Keratinocyte (primary cell): Measurements from ENCODE around the gene LRRC37B. TPM values are rescaled to one million over a fixed set of nuclear protein-coding genes. Genes with fewer than 3 reads are reported as not detected.
"Not testable (repeated sequence)": the region's sequence is repeated elsewhere in the genome, so short reads cannot be mapped to it uniquely, and the experiment has no call there.

Experiments used
- DNase-seq: peaks from one replicate; pipeline ENCODE4 v3.0.0-alpha.2; 2011; ENCODE audit warnings: low read depth, missing footprints, low spot score
- FAIRE-seq: peaks from 2 replicates; lab custom pipeline; 2011; peaks lifted over from hg19 to GRCh38; lab: Jason Lieb, UNC
- H2AFZ ChIP-seq: 2 replicates; pipeline ENCODE4 v1.6.0; 2012; ENCODE audit warnings: low read length, control low read depth, inconsistent platforms; ENCODE audit not compliant: control insufficient read depth
- H3K27ac ChIP-seq: 2 replicates; pipeline ENCODE4 v1.5.1; 2011; ENCODE audit warnings: low read length; ENCODE audit not compliant: control insufficient read depth, insufficient read depth
- H3K27me3 ChIP-seq: 3 replicates; pipeline ENCODE4 v1.6.0; 2011; ENCODE audit warnings: low read length; ENCODE audit not compliant: control insufficient read depth, insufficient read depth; ENCODE audit errors: extremely low read depth
- H3K36me3 ChIP-seq, 2 experiments: 2 replicates in 1 of 2; 3 replicates in 1 of 2; pipeline ENCODE4 v1.5.1; 2011; ENCODE audit warnings: low read length in 2 of 2, mild to moderate bottlenecking in 1 of 2; ENCODE audit not compliant: control insufficient read depth in 2 of 2, insufficient read depth in 2 of 2; ENCODE audit errors: extremely low read depth in 1 of 2
- H3K4me1 ChIP-seq: 3 replicates; pipeline ENCODE4 v1.5.1; 2011; ENCODE audit warnings: low read length; ENCODE audit not compliant: control insufficient read depth, insufficient read depth; ENCODE audit errors: extremely low read depth
- H3K4me2 ChIP-seq: 3 replicates; pipeline ENCODE4 v1.6.0; 2011; ENCODE audit warnings: low read depth, low read length; ENCODE audit not compliant: control insufficient read depth, insufficient read depth; ENCODE audit errors: extremely low read depth
- H3K4me3 ChIP-seq, 3 experiments: fragments of 200-600 bp in 1 of 3; sonication (generic) in 1 of 3; 2 replicates in 2 of 3; 3 replicates in 1 of 3; pipeline ENCODE4 v1.5.1; 2011 to 2016; ENCODE audit warnings: low read length in 3 of 3, mild to moderate bottlenecking in 3 of 3, control low read depth in 2 of 3, inconsistent platforms in 1 of 3, low read depth in 1 of 3, mixed read lengths in 1 of 3, mixed run types in 1 of 3, moderate library complexity in 1 of 3; ENCODE audit not compliant: control insufficient read depth in 2 of 3, insufficient read depth in 2 of 3; ENCODE audit errors: extremely low read depth in 1 of 3
- H3K79me2 ChIP-seq: 2 replicates; pipeline ENCODE4 v1.6.0; 2012; ENCODE audit warnings: low read length; ENCODE audit not compliant: control insufficient read depth, insufficient read depth
- H3K9ac ChIP-seq: 3 replicates; pipeline ENCODE4 v1.6.0; 2011; ENCODE audit warnings: low read length; ENCODE audit not compliant: control insufficient read depth, insufficient read depth; ENCODE audit errors: extremely low read depth
- H3K9me1 ChIP-seq: 3 replicates; pipeline ENCODE4 v1.6.0; 2011; ENCODE audit warnings: low read length; ENCODE audit not compliant: control insufficient read depth, insufficient read depth; ENCODE audit errors: extremely low read depth
- H3K9me3 ChIP-seq: 2 replicates; pipeline ENCODE4 v1.5.1; 2012; ENCODE audit warnings: low read depth, low read length; ENCODE audit not compliant: control insufficient read depth
- H4K20me1 ChIP-seq: 3 replicates; pipeline ENCODE4 v1.6.0; 2011; ENCODE audit warnings: low read length; ENCODE audit not compliant: control insufficient read depth, insufficient read depth; ENCODE audit errors: extremely low read depth
- CTCF ChIP-seq, 3 experiments: IDR thresholded peaks in 1 of 3; conservative IDR thresholded peaks in 1 of 3; optimal IDR thresholded peaks in 1 of 3; 2 replicates in 2 of 3; 3 replicates in 1 of 3; pipeline versions ENCODE3 to v1.5.1; 2011; ENCODE audit warnings: low read length in 3 of 3, mild to moderate bottlenecking in 3 of 3, moderate library complexity in 2 of 3, control low read depth in 1 of 3, inconsistent platforms in 1 of 3; ENCODE audit not compliant: insufficient read depth in 2 of 3; ENCODE audit errors: extremely low read depth in 1 of 3
- dilution Hi-C: fragments of 300-500 bp; cut with MboI; formaldehyde crosslinking; loops from one replicate; pipeline ENCODE4 v1.7.0; 2020; ENCODE audit warnings: low sequenced_read_pairs; ENCODE audit not compliant: extremely low pct_ligation_motif_present
- polyA plus RNA-seq, 5 experiments: library from polyadenylated mRNA; depleted of rRNA in 3 of 5; stranded (reverse) in 3 of 5; stranded (forward) in 1 of 5; unstranded in 1 of 5; fragments of >200 nt; gene quantifications; 1 replicate in 1 of 5; 2 replicates in 3 of 5; 3 replicates in 1 of 5; pipeline versions ENCODE4 v1.2.1 to v1.2.3, GENCODE V29; 2011 to 2012; ENCODE audit warnings: missing spikeins in 2 of 5, low read depth in 1 of 5, low replicate concordance in 1 of 5

The LRRC37B gene
- polyA plus RNA-seq, 1 donor (not counting 4 experiments of a cell fraction or from before 2014, with no cell fraction given), result 9.9 TPM

- H3K9ac ChIP-seq, H3K27me3 ChIP-seq, H3K4me1 ChIP-seq, H3K36me3 ChIP-seq, DNase-seq, H3K9me1 ChIP-seq, dilution Hi-C loops, H3K4me2 ChIP-seq, H2AFZ ChIP-seq, H4K20me1 ChIP-seq, H3K27ac ChIP-seq, FAIRE-seq, H3K4me3 ChIP-seq, H3K79me2 ChIP-seq, H3K9me3 ChIP-seq: not testable (repeated sequence)
These were observed 59.0 kb downstream of the LRRC37B start for GRCh38 chr17:32066123-32066680.

DNA sequence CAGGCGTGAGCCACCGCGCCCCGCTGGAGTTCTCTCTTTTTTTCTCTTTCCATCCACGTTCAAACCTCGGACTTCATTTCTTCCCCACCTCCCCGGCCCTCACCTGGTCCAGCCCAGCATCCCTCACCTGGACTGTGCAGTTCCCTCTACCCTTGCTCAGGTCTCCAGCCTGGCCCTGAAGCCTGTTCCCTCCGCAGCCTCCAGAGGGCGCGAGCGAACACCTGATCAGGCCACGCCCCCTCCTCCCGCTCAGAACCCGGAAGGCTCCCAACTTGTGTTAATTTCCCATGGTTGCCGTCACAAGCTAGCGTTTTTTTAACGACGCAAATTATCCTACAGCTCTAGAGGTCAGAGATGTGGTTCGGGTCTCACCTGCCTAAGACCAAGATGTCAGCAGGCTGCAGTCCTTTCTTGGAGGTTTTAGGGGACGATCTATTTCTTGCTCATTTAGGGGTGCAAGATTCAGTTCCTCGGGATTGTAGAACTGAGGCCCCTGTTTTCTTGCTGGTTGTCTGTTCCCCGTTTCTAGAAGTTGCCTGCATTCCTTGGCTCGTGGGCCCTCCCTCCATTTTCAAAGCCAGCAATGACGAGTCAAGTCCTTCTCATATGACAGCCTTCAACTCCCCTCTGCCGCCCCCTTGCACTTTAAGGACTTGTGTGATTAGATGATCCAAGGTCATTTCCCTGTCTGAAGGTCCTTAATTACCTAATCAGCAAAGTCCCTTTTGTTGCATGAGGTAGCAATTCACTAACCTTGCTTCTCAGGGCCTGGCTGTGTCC is 59.9 kb downstream of the LRRC37B start:
- DNase-seq, dilution Hi-C loops, H3K27me3 ChIP-seq, H4K20me1 ChIP-seq, H3K9me3 ChIP-seq, H3K4me1 ChIP-seq, FAIRE-seq, H3K79me2 ChIP-seq, H3K9ac ChIP-seq, H3K9me1 ChIP-seq, H3K27ac ChIP-seq, H3K36me3 ChIP-seq: not testable (repeated sequence)
- Histone ChIP-seq H2AFZ (peak overlapping the region; percentile 79), H3K4me2 (peak overlapping the region; percentile 56), H3K4me3 (peak overlapping the region in 1 of 3 experiments; percentile 27)
- TF ChIP-seq CTCF (optimal IDR thresholded peaks at IDR 0.05 in 1 of 3, IDR thresholded peaks at IDR 0.05 in 1 of 3, conservative IDR thresholded peaks at IDR 0.05 in 1 of 3; ENCODE audit: extremely low read depth in 1 of 3, insufficient read depth in 2 of 3, low read length in 3 of 3), result peak in 1 of 3 experiments; percentile 34

DNA sequence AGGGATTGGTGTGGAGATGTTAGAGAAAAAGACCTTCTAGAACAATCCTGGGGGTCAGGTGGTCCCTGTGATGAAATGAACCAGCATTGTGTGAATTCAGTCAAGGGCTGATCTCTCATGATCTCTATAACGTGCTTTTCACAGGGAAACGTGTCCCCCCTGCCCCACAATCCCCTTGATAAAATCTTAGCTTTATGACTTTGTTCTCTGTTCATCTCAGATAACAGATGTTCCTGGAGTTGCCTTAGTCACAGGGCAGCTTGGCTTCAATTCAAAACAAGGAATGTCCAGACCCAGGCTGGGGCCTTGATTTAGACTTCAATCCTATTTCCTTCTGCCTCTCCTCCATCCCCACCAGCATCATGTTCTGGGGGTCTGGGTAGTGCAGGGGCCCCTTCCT is 61.9 kb downstream of the LRRC37B start:
- dilution Hi-C loops, H3K36me3 ChIP-seq: not testable (repeated sequence)

DNA sequence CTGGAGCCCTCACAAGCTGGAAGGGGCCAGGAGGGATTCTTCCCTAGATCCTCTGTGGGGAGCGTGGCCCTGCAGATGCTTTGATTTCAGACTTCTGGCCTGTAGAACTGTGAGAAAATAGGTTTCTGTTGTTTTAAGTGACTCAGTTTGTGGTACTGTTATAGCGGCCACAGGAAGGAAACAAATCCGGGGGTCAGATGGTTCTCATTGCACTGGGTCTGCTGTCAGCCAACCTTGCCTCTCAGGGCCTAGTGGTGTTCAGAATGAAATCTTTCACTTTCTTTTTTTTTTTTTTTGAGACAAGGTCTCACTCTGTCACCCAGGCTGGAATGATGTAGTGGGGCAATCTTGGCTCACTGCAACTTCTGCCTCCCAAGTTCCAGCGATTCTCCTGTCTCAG is 64.8 kb downstream of the LRRC37B start:
- H3K9me1 ChIP-seq, H3K36me3 ChIP-seq, H3K9me3 ChIP-seq, H3K27ac ChIP-seq, H3K4me3 ChIP-seq, H2AFZ ChIP-seq, H3K79me2 ChIP-seq, H3K9ac ChIP-seq, H3K27me3 ChIP-seq, FAIRE-seq, dilution Hi-C loops, H3K4me1 ChIP-seq, H3K4me2 ChIP-seq, DNase-seq, H4K20me1 ChIP-seq: not testable (repeated sequence)

More for the DNA sequence above, 61.9 kb downstream of the LRRC37B start:
- not testable (repeated sequence) for H3K9me3 ChIP-seq, FAIRE-seq, H3K4me2 ChIP-seq, H3K27me3 ChIP-seq, H2AFZ ChIP-seq, H3K4me3 ChIP-seq, H4K20me1 ChIP-seq, DNase-seq, H3K9me1 ChIP-seq, H3K79me2 ChIP-seq, H3K9ac ChIP-seq, H3K27ac ChIP-seq, H3K4me1 ChIP-seq
